Measurements from ENCODE around the gene SLC35F5.

Gene SLC35F5

GRCh38 chr2:113755035-113755834, 1.2 kb downstream of the SLC35F5 start:
- no peaks in the 10 kb centered on the region for H3K27me3 ChIP-seq (ENCODE audit: control insufficient read depth, insufficient read depth, low read length)
- no peaks in the 10 kb centered on the region for H3K4me1 ChIP-seq (ENCODE audit: control insufficient read depth, insufficient read depth, low read length)
- H3K4me3 ChIP-seq (ENCODE audit: low read depth, low read length) = peak overlapping the region; percentile 96
- H3K27ac ChIP-seq (ENCODE audit: low read depth, low read length) = no peak overlapping the region
- H3K9ac ChIP-seq (ENCODE audit: low read length) = peak overlapping the region; percentile 96
- no peaks in the 10 kb centered on the region for H3K9me3 ChIP-seq (ENCODE audit: control insufficient read depth, insufficient read depth, low read depth, low read length)
- peaks cover 8% of the 10 kb centered on the region for H3K36me3 ChIP-seq (ENCODE audit: control insufficient read depth, insufficient read depth, low read length)

- H3K27ac ChIP-seq (ENCODE audit: low read depth, low read length) = no peak overlapping the region
- no peak overlapping the region for H3K4me3 ChIP-seq (ENCODE audit: low read depth, low read length)
- no peaks in the 10 kb centered on the region for H3K9me3 ChIP-seq (ENCODE audit: control insufficient read depth, insufficient read depth, low read depth, low read length)
- no peak overlapping the region for H3K9ac ChIP-seq (ENCODE audit: low read length)
- H3K36me3 ChIP-seq (ENCODE audit: control insufficient read depth, insufficient read depth, low read length) = peaks cover 10% of the 10 kb centered on the region
- H3K4me1 ChIP-seq (ENCODE audit: control insufficient read depth, insufficient read depth, low read length) = no peaks in the 10 kb centered on the region
- no peaks in the 10 kb centered on the region for H3K27me3 ChIP-seq (ENCODE audit: control insufficient read depth, insufficient read depth, low read length)
These were observed 2.3 kb downstream of the SLC35F5 start for GRCh38 chr2:113754160-113754559.

- Histone ChIP-seq H3K27ac (ENCODE audit: low read depth, low read length) (no peak overlapping the region), H3K27me3 (ENCODE audit: control insufficient read depth, insufficient read depth, low read length) (no peaks in the 10 kb centered on the region), H3K36me3 (ENCODE audit: control insufficient read depth, insufficient read depth, low read length) (peaks cover 34% of the 10 kb centered on the region), H3K9me3 (ENCODE audit: control insufficient read depth, insufficient read depth, low read depth, low read length) (no peaks in the 10 kb centered on the region), H3K4me3 (ENCODE audit: low read depth, low read length) (no peak overlapping the region), H3K9ac (ENCODE audit: low read length) (no peak overlapping the region), H3K4me1 (ENCODE audit: control insufficient read depth, insufficient read depth, low read length) (no peaks in the 10 kb centered on the region)
These were observed 6.1 kb downstream of the SLC35F5 start for GRCh38 chr2:113750385-113750784.

- Histone ChIP-seq H3K27me3 (ENCODE audit: control insufficient read depth, insufficient read depth, low read length) (no peaks in the 10 kb centered on the region), H3K27ac (ENCODE audit: low read depth, low read length) (no peak overlapping the region), H3K9ac (ENCODE audit: low read length) (no peak overlapping the region), H3K4me3 (ENCODE audit: low read depth, low read length) (no peak overlapping the region), H3K4me1 (ENCODE audit: control insufficient read depth, insufficient read depth, low read length) (no peaks in the 10 kb centered on the region), H3K36me3 (ENCODE audit: control insufficient read depth, insufficient read depth, low read length) (peaks cover 67% of the 10 kb centered on the region), H3K9me3 (ENCODE audit: control insufficient read depth, insufficient read depth, low read depth, low read length) (no peaks in the 10 kb centered on the region)
These were observed 15.4 kb downstream of the SLC35F5 start for GRCh38 chr2:113741091-113741490.

- Histone ChIP-seq H3K4me1 (ENCODE audit: control insufficient read depth, insufficient read depth, low read length) (no peaks in the 10 kb centered on the region), H3K9ac (ENCODE audit: low read length) (no peak overlapping the region), H3K27me3 (ENCODE audit: control insufficient read depth, insufficient read depth, low read length) (no peaks in the 10 kb centered on the region), H3K4me3 (ENCODE audit: low read depth, low read length) (no peak overlapping the region), H3K27ac (ENCODE audit: low read depth, low read length) (no peak overlapping the region), H3K9me3 (ENCODE audit: control insufficient read depth, insufficient read depth, low read depth, low read length) (no peaks in the 10 kb centered on the region), H3K36me3 (ENCODE audit: control insufficient read depth, insufficient read depth, low read length) (peaks cover 59% of the 10 kb centered on the region)
These were observed 16.6 kb downstream of the SLC35F5 start for GRCh38 chr2:113739849-113740248.

GRCh38 chr2:113734185-113734584, 22.3 kb downstream of the SLC35F5 start:
- no peaks in the 10 kb centered on the region for H3K27me3 ChIP-seq (ENCODE audit: control insufficient read depth, insufficient read depth, low read length)
- H3K9ac ChIP-seq (ENCODE audit: low read length) = no peak overlapping the region
- H3K9me3 ChIP-seq (ENCODE audit: control insufficient read depth, insufficient read depth, low read depth, low read length) = no peaks in the 10 kb centered on the region
- no peak overlapping the region for H3K27ac ChIP-seq (ENCODE audit: low read depth, low read length)
- no peaks in the 10 kb centered on the region for H3K4me1 ChIP-seq (ENCODE audit: control insufficient read depth, insufficient read depth, low read length)
- no peak overlapping the region for H3K4me3 ChIP-seq (ENCODE audit: low read depth, low read length)
- peaks cover 44% of the 10 kb centered on the region for H3K36me3 ChIP-seq (ENCODE audit: control insufficient read depth, insufficient read depth, low read length)

GRCh38 chr2:113724010-113724409, 32.4 kb downstream of the SLC35F5 start:
- Histone ChIP-seq H3K27ac (ENCODE audit: low read depth, low read length) (no peak overlapping the region), H3K36me3 (ENCODE audit: control insufficient read depth, insufficient read depth, low read length) (peaks cover 25% of the 10 kb centered on the region), H3K9me3 (ENCODE audit: control insufficient read depth, insufficient read depth, low read depth, low read length) (no peaks in the 10 kb centered on the region), H3K4me3 (ENCODE audit: low read depth, low read length) (no peak overlapping the region), H3K27me3 (ENCODE audit: control insufficient read depth, insufficient read depth, low read length) (no peaks in the 10 kb centered on the region), H3K9ac (ENCODE audit: low read length) (no peak overlapping the region), H3K4me1 (ENCODE audit: control insufficient read depth, insufficient read depth, low read length) (no peaks in the 10 kb centered on the region)

GRCh38 chr2:113723411-113723810, 33.0 kb downstream of the SLC35F5 start:
- H3K27me3 ChIP-seq (ENCODE audit: control insufficient read depth, insufficient read depth, low read length) = no peaks in the 10 kb centered on the region
- no peaks in the 10 kb centered on the region for H3K4me1 ChIP-seq (ENCODE audit: control insufficient read depth, insufficient read depth, low read length)
- H3K9me3 ChIP-seq (ENCODE audit: control insufficient read depth, insufficient read depth, low read depth, low read length) = no peaks in the 10 kb centered on the region
- H3K27ac ChIP-seq (ENCODE audit: low read depth, low read length) = no peak overlapping the region
- no peak overlapping the region for H3K4me3 ChIP-seq (ENCODE audit: low read depth, low read length)
- H3K9ac ChIP-seq (ENCODE audit: low read length) = no peak overlapping the region
- H3K36me3 ChIP-seq (ENCODE audit: control insufficient read depth, insufficient read depth, low read length) = peaks cover 22% of the 10 kb centered on the region

GRCh38 chr2:113720167-113720566, 36.3 kb downstream of the SLC35F5 start:
- Histone ChIP-seq H3K27me3 (ENCODE audit: control insufficient read depth, insufficient read depth, low read length) (no peaks in the 10 kb centered on the region), H3K9me3 (ENCODE audit: control insufficient read depth, insufficient read depth, low read depth, low read length) (no peaks in the 10 kb centered on the region), H3K4me3 (ENCODE audit: low read depth, low read length) (no peak overlapping the region), H3K36me3 (ENCODE audit: control insufficient read depth, insufficient read depth, low read length) (peaks cover 30% of the 10 kb centered on the region), H3K27ac (ENCODE audit: low read depth, low read length) (no peak overlapping the region), H3K4me1 (ENCODE audit: control insufficient read depth, insufficient read depth, low read length) (no peaks in the 10 kb centered on the region), H3K9ac (ENCODE audit: low read length) (no peak overlapping the region)

GRCh38 chr2:113716291-113716690, 40.2 kb downstream of the SLC35F5 start:
- peaks cover 34% of the 10 kb centered on the region for H3K36me3 ChIP-seq (ENCODE audit: control insufficient read depth, insufficient read depth, low read length)
- no peak overlapping the region for H3K9ac ChIP-seq (ENCODE audit: low read length)
- no peaks in the 10 kb centered on the region for H3K9me3 ChIP-seq (ENCODE audit: control insufficient read depth, insufficient read depth, low read depth, low read length)
- H3K27me3 ChIP-seq (ENCODE audit: control insufficient read depth, insufficient read depth, low read length) = no peaks in the 10 kb centered on the region
- no peak overlapping the region for H3K27ac ChIP-seq (ENCODE audit: low read depth, low read length)
- H3K4me1 ChIP-seq (ENCODE audit: control insufficient read depth, insufficient read depth, low read length) = no peaks in the 10 kb centered on the region
- H3K4me3 ChIP-seq (ENCODE audit: low read depth, low read length) = no peak overlapping the region

- no peak overlapping the region for H3K9ac ChIP-seq (ENCODE audit: low read length)
- peaks cover 26% of the 10 kb centered on the region for H3K36me3 ChIP-seq (ENCODE audit: control insufficient read depth, insufficient read depth, low read length)
- no peak overlapping the region for H3K27ac ChIP-seq (ENCODE audit: low read depth, low read length)
- no peaks in the 10 kb centered on the region for H3K4me1 ChIP-seq (ENCODE audit: control insufficient read depth, insufficient read depth, low read length)
- no peaks in the 10 kb centered on the region for H3K9me3 ChIP-seq (ENCODE audit: control insufficient read depth, insufficient read depth, low read depth, low read length)
- H3K4me3 ChIP-seq (ENCODE audit: low read depth, low read length) = no peak overlapping the region
- no peaks in the 10 kb centered on the region for H3K27me3 ChIP-seq (ENCODE audit: control insufficient read depth, insufficient read depth, low read length)
These were observed 43.5 kb downstream of the SLC35F5 start for GRCh38 chr2:113712941-113713340.
